ENCODE data around the gene ISLR.
A peak's percentile ranks its signal among the peaks of the same experiment; 100 is the strongest.

ISLR gene

GRCh38 chr15:74193905-74194304 lies 20.4 kb downstream of the ISLR start:
- DNase-seq, result no peak

GRCh38 chr15:74194572-74195559 lies 21.4 kb downstream of the ISLR start:
- no peak for DNase-seq

- DNase-seq, result peak in 1 of 51 donors; percentile 30
Observed at GRCh38 chr15:74196175-74196574, 22.7 kb downstream of the ISLR start.

- no peak for DNase-seq
Observed at GRCh38 chr15:74197176-74197965, 23.9 kb downstream of the ISLR start.

GRCh38 chr15:74199297-74199652 lies 25.8 kb downstream of the ISLR start:
- no peak for DNase-seq

GRCh38 chr15:74200412-74200815 lies 26.9 kb downstream of the ISLR start:
- DNase-seq, result no peak

- DNase-seq, result no peak
Observed at GRCh38 chr15:74200871-74201419, 27.4 kb downstream of the ISLR start.

GRCh38 chr15:74201710-74202420 lies 28.4 kb downstream of the ISLR start:
- DNase-seq, result no peak

- no peak for DNase-seq
Observed at GRCh38 chr15:74202452-74203401, 29.2 kb downstream of the ISLR start, which contains the start of gene STRA6. Gene STRA6, minus strand, starts transcription at chr15:74202787. Its CDS starts 520 bp downstream, at chr15:74202267.

GRCh38 chr15:74203914-74204431 lies 30.5 kb downstream of the ISLR start:
- peak in 2 of 51 donors; percentile 11 to 17 for DNase-seq

GRCh38 chr15:74205582-74205947 lies 32.1 kb downstream of the ISLR start:
- DNase-seq, result no peak

GRCh38 chr15:74206801-74207281 lies 33.3 kb downstream of the ISLR start:
- peak in 5 of 51 donors; percentile 10 to 15 (median 14) for DNase-seq

- DNase-seq, result peak in 1 of 51 donors; percentile 61
Observed at GRCh38 chr15:74207652-74208440, 34.3 kb downstream of the ISLR start.

- no peak for DNase-seq
Observed at GRCh38 chr15:74208496-74208895, 35.0 kb downstream of the ISLR start.

- no peak for DNase-seq
Observed at GRCh38 chr15:74208901-74209559, 35.5 kb downstream of the ISLR start.

- no peak for DNase-seq
Observed at GRCh38 chr15:74209560-74209958, 36.0 kb downstream of the ISLR start.

- DNase-seq, result no peak
Observed at GRCh38 chr15:74209997-74210671, 36.6 kb downstream of the ISLR start.

- DNase-seq, result no peak
Observed at GRCh38 chr15:74210729-74211128, 37.2 kb downstream of the ISLR start.

Data from hypothalamus (tissue), 51 donors.